Mucosa of descending colon (tissue), 3 donors: ENCODE measurements around the gene CADPS2. TPM values are rescaled to one million over a fixed set of nuclear protein-coding genes. Genes with fewer than 3 reads are reported as not detected.

Experiments
- ATAC-seq: fragments of 200-7000 bp; cut with Tn5 transposase; one replicate; pipeline ENCODE4 v1.9.1; 2020; ENCODE audit warnings: mild to moderate bottlenecking, moderate library complexity
- DNase-seq, 3 donors: peaks; one replicate each; pipeline ENCODE4 v3.0.0-alpha.2; 2020
- H3K36me3 ChIP-seq: fragments of 200-600 bp; one replicate; pipeline ENCODE4 v1.8.0; 2021; ENCODE audit warnings: low read depth, mild to moderate bottlenecking
- H3K4me1 ChIP-seq: fragments of 200-600 bp; one replicate; pipeline ENCODE4 v1.8.0; 2021; ENCODE audit warnings: low read depth, mild to moderate bottlenecking
- H3K4me3 ChIP-seq: fragments of 200-600 bp; one replicate; pipeline ENCODE4 v1.8.0; 2021; ENCODE audit warnings: mild to moderate bottlenecking
- H3K9me3 ChIP-seq: fragments of 200-600 bp; one replicate; pipeline ENCODE4 v1.8.0; 2021; ENCODE audit warnings: mild to moderate bottlenecking
- intact Hi-C, 2 donors: fragments of 100-400 bp; cut with DNase I in 1 of 2; cut with micrococcal nuclease in 1 of 2; formaldehyde crosslinking; loops; one replicate each; pipeline versions ENCODE4 v1.11.0 to v1.11.1; 2022; cut with DNase I, micrococcal nuclease
- total RNA-seq, 3 donors: library from RNA; stranded (reverse); fragmentation: NEBNext Ultra II Directional in 2 of 3; extraction: Animal tissue kit (Norgen Biotek cat#: 25700) in 2 of 3; gene quantifications; one replicate each; pipeline versions ENCODE4 v1.2.1 to v1.2.4, GENCODE V29; 2021 to 2023
- TF ChIP-seq, protein P1 (sequence below): fragments of 200-600 bp; IDR thresholded peaks from one replicate; pipeline ENCODE4 v1.8.0; 2022; ENCODE audit warnings: antibody characterized with exemption, mild to moderate bottlenecking
- donor health status: DM: no; HTN: no; CAD: no; lungs with moderate emphysema.
- donor health status: DM: no; HTN: no; CAD: no.
- donor health status: DM: no; HTN: yes; CAD: no.

Gene CADPS2
- total RNA-seq, 3 donors from 2014 or later, result 11.3 to 12.7 (median 11.7) TPM

DNA sequence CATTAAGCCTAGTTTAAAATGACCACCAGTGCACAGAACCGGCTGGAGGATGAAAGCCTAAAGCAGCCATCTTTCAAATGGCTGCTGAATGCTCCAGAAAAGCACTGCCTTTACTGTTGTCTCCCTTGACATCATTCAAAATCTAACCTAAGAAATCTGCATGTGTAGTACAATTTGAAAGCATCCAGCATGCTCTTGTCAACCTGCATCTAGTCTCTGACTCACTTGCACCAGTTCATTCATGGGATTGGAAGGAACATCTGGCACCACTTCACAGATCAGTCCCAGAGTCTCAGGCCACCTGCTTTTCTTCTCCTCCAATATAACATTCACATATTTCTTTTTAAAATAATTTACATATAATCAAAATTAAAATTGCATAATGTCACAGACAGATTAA is 263.6 kb downstream of the CADPS2 start:
- TF ChIP-seq, protein P1, sequence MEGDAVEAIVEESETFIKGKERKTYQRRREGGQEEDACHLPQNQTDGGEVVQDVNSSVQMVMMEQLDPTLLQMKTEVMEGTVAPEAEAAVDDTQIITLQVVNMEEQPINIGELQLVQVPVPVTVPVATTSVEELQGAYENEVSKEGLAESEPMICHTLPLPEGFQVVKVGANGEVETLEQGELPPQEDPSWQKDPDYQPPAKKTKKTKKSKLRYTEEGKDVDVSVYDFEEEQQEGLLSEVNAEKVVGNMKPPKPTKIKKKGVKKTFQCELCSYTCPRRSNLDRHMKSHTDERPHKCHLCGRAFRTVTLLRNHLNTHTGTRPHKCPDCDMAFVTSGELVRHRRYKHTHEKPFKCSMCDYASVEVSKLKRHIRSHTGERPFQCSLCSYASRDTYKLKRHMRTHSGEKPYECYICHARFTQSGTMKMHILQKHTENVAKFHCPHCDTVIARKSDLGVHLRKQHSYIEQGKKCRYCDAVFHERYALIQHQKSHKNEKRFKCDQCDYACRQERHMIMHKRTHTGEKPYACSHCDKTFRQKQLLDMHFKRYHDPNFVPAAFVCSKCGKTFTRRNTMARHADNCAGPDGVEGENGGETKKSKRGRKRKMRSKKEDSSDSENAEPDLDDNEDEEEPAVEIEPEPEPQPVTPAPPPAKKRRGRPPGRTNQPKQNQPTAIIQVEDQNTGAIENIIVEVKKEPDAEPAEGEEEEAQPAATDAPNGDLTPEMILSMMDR, result no peak
- Histone ChIP-seq H3K4me1 (no peaks in the 10 kb centered on the region), H3K4me3 (no peak overlapping the region), H3K9me3 (no peaks in the 10 kb centered on the region), H3K36me3 (no peaks in the 10 kb centered on the region)
- ATAC-seq (no peak), DNase-seq (no peak)
- intact Hi-C loops, result no loop called here

DNA sequence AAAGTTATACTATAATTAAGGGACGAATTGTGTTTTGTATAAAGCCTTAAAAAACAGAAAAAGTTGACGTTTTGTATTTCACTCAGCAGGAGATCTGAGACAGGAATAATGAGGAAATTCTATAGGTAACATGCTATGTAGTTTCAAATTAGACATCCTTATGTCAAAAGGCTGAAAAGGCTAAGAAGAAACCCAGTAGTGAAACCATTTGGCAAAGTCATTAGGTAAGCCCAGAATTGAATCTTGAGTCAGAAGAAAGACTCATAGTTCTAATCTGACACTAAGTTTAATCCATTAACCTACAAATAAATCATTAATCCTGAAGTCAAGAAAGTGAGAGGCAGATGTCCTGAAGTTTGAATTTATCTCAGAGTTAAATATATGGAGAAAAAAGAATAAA is 266.6 kb downstream of the CADPS2 start:
- TF ChIP-seq, protein P1, result no peak
- intact Hi-C loops, result no loop called here
- no peaks in the 10 kb centered on the region for H3K4me1 ChIP-seq
- no peaks in the 10 kb centered on the region for H3K9me3 ChIP-seq
- DNase-seq (no peak), ATAC-seq (no peak)
- no peaks in the 10 kb centered on the region for H3K36me3 ChIP-seq
- H3K4me3 ChIP-seq, result no peak overlapping the region

DNA sequence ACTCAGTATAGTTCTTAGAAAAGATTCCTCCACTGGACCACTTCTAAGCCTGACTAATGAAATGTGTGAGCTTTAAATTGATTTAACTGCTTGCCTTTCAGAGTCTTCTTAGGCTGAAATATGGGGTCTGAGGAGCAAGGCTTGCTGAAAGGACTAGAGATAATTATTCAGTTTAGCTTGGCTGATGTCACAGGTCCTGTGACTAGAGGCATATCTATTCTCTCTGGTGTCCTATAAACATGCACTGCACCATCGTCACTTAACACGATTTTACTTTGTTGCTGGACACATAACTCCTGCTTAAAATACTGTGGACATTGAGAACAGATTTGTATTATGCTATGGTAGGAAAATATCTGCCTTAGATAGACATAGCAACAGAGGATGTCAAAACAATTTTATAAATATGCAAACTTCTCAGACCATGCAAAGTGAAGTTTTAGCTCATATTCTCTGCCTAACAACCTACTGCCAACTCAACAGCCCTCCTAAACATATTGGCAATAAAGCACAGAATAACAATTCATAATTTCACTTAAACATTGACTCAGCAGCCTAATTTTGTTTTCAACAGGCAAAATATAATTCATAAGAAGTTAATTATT is 267.6 kb downstream of the CADPS2 start:
- Histone ChIP-seq H3K9me3 (no peaks in the 10 kb centered on the region), H3K4me3 (no peak overlapping the region), H3K4me1 (no peaks in the 10 kb centered on the region), H3K36me3 (no peaks in the 10 kb centered on the region)
- intact Hi-C loops, result no loop called here
- TF ChIP-seq, protein P1, result no peak
- DNase-seq, result no peak
- no peak for ATAC-seq

DNA sequence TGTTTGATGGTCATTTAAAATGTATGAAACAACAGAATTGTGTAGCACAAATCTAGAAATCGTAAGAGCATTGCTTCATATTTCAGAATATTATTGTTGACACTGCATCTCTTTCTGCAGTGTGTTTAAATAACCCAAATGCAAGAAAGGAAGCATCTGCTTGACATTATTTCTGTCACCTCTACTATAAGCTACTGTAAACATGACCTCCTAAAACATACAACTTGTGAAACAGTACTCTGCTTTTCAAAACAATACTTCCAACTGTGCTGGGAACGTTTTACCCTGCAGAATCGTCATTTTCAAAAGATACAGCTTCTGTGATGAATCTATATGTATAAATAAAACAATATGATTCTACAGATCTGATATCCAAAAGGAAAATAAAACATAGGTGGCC is 269.3 kb downstream of the CADPS2 start:
- intact Hi-C loops, result no loop called here
- TF ChIP-seq, protein P1, result no peak
- H3K4me3 ChIP-seq, result no peak overlapping the region
- DNase-seq, result no peak
- H3K9me3 ChIP-seq, result no peaks in the 10 kb centered on the region
- H3K4me1 ChIP-seq, result no peaks in the 10 kb centered on the region
- no peaks in the 10 kb centered on the region for H3K36me3 ChIP-seq
- ATAC-seq, result no peak

DNA sequence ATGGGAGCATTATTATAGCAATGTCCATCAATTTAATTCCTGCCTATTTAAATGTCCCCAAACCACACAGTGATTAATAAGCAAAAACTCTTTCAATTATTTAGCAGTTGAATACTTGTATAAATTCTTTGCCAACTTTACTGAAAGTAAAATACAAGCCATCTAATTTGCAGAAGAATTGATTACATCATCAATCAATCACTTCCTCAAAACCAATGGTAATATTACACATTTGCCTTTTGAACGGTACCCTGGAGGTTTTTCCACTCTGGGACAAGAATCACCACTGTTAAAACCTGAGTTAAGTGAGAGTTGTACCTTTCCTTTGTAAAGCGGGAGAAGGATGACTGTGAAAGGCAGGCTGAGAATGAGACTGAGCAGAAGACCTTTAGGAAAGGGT is 280.3 kb downstream of the CADPS2 start:
- intact Hi-C loops, result no loop called here

More for the DNA sequence above, 280.3 kb downstream of the CADPS2 start:
- no peaks in the 10 kb centered on the region for H3K36me3 ChIP-seq
- ATAC-seq (no peak), DNase-seq (no peak)
- TF ChIP-seq, protein P1, result no peak
- no peaks in the 10 kb centered on the region for H3K9me3 ChIP-seq
- H3K4me3 ChIP-seq, result no peak overlapping the region
- no peaks in the 10 kb centered on the region for H3K4me1 ChIP-seq
